Large intestine (tissue), 3 donors: ENCODE data around the gene LSR. TPM values are rescaled to one million over a fixed set of nuclear protein-coding genes. Genes with fewer than 3 reads are reported as not detected.

Experiments used
- DNase-seq, 2 donors: peaks; one replicate each; pipeline versions ENCODE4 v3.0.0 to v3.0.0-alpha.2; 2013
- H3K27ac ChIP-seq: one replicate; pipeline ENCODE4 v1.5.1; 2013; ENCODE audit warnings: low read length
- H3K27me3 ChIP-seq: 2 replicates; pipeline ENCODE4 v1.6.1; 2013; ENCODE audit warnings: low read length; ENCODE audit not compliant: control insufficient read depth, insufficient read depth
- H3K36me3 ChIP-seq: 2 replicates; pipeline ENCODE4 v1.6.1; 2013; ENCODE audit warnings: low read length; ENCODE audit not compliant: control insufficient read depth, insufficient read depth
- H3K4me1 ChIP-seq: one replicate; pipeline ENCODE4 v1.6.1; 2013; ENCODE audit warnings: low read length; ENCODE audit not compliant: control insufficient read depth, insufficient read depth
- H3K4me3 ChIP-seq: one replicate; pipeline ENCODE4 v1.5.1; 2013; ENCODE audit warnings: low read length
- H3K9me3 ChIP-seq: one replicate; pipeline ENCODE4 v1.6.1; 2013; ENCODE audit warnings: mild to moderate bottlenecking, low read depth, low read length, moderate library complexity; ENCODE audit not compliant: control insufficient read depth
- WGBS: methylation state at CpG from one replicate; pipeline ENCODE4 v1.1.5; 2013; ENCODE audit warnings: low lambda C conversion rate; ENCODE audit not compliant: insufficient coverage; 5-methylcytosine and 5-hydroxymethylcytosine counted together
- polyA plus RNA-seq: library from polyadenylated mRNA; unstranded; fragments of 120-200 nt; gene quantifications from one replicate; pipeline ENCODE4 v1.2.1, GENCODE V29; 2013

Gene LSR
- polyA plus RNA-seq, 1 donor: 99.1 TPM

DNA sequence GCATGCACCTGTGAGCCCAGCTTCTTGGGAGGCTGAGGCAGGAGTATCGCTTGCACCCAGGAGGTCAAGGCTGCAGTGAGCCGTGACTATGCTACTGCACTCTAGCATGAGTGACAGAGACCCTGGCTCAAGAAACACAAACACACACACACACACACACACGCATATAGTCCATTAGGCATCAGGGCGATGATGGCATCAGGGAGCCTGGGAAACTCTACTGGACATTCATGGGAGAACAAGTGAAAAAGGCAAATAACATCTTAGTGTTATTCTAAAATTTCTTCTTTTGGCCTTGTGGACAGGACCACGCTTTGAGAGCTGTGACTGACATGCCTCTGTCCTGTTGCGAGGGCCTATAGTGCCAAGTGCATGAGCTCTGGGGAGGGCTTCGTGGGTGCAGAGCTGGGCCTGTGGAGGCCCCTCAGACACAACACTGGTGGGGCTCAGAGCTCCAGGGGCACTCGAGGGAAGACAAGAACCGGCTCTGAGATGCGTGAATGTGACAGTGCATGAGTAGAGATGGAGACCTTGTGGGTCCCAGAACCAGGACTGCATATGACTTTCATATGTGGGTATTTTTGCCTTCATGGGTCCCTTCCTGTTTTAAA, 12.0 kb downstream of the LSR start:
- no peak for DNase-seq
- peaks cover 53% of the 10 kb centered on the region for H3K36me3 ChIP-seq
- no peak overlapping the region for H3K4me3 ChIP-seq
- no peaks in the 10 kb centered on the region for H3K27me3 ChIP-seq
- no peaks in the 10 kb centered on the region for H3K9me3 ChIP-seq
- H3K4me1 ChIP-seq: peaks cover under 1% of the 10 kb centered on the region
- WGBS: no CpG with 5 or more reads among the region's 10 CpGs
- H3K27ac ChIP-seq: no peak overlapping the region

DNA sequence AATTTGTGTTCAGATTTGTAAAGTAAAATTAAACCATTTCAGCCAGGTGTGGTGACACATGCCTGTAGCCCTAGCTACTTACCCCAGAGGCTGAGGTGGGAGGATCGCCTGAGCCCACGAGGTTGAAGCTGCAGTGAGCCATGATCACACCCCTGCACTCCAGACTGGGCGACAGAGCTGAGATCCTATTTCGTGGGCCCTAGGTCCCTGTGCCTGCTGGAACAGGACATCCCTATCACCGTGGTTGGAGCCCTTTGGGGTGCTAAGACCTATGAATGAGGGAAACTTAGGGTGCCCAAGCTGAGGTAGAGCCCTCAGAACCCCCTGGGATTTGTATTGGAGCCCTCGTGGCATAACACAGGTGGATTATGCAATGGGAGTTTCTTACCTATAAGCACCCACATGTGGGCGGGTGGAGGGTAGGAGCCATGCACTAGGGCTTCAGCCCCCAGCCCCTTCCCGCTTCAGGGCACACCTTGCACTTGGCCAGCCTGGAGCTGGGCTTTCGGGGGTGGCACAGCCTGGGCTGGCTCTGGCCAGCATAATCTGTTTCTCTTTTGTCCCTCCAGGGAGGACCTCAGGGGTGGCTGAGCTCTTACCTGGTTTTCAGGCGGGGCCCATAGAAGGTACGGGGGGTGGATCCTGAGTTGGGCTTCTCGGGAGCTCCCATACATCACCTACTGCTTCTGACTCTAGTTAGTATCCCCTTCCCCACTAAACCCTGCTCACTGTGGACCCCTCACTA, 12.7 kb downstream of the LSR start:
- Histone ChIP-seq H3K4me3 (no peak overlapping the region), H3K27me3 (no peaks in the 10 kb centered on the region), H3K36me3 (peaks cover 59% of the 10 kb centered on the region), H3K27ac (no peak overlapping the region), H3K9me3 (no peaks in the 10 kb centered on the region), H3K4me1 (peaks cover under 1% of the 10 kb centered on the region)
- DNase-seq: no peak
- WGBS: no CpG with 5 or more reads among the region's 12 CpGs

DNA sequence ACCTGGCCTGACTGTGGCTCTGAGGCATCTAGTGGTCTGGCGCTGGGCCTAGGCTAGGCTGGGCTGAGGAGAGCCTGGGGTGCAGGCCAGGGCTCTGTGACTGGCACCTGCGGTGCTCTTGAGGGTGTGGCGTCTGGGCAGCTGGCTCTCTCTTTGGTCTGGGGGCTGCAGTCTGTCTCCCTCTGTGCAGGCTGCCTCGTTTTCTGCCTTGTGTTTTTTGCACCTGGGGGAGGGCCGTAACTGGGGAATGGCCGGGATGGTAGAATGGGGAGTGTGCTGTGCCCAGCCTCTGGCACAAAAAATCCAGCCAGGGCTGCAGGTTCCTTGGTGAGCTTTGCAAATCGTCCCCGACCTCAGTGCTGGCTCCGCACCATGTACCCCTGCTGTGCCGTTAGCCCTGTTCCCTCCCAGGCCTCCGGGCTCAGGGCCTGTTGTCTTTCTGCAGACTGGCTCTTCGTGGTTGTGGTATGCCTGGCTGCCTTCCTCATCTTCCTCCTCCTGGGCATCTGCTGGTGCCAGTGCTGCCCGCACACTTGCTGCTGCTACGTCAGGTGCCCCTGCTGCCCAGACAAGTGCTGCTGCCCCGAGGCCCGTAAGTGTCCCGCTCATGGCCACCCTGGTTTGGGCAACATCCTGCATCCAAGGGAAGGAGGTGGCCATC, 13.4 kb downstream of the LSR start:
- Histone ChIP-seq H3K4me1 (peaks cover 4% of the 10 kb centered on the region), H3K9me3 (no peaks in the 10 kb centered on the region), H3K27ac (no peak overlapping the region), H3K4me3 (no peak overlapping the region), H3K36me3 (peaks cover 58% of the 10 kb centered on the region), H3K27me3 (no peaks in the 10 kb centered on the region)
- 60% methylated on average over 1 of the region's 17 CpGs for WGBS
- no peak for DNase-seq

DNA sequence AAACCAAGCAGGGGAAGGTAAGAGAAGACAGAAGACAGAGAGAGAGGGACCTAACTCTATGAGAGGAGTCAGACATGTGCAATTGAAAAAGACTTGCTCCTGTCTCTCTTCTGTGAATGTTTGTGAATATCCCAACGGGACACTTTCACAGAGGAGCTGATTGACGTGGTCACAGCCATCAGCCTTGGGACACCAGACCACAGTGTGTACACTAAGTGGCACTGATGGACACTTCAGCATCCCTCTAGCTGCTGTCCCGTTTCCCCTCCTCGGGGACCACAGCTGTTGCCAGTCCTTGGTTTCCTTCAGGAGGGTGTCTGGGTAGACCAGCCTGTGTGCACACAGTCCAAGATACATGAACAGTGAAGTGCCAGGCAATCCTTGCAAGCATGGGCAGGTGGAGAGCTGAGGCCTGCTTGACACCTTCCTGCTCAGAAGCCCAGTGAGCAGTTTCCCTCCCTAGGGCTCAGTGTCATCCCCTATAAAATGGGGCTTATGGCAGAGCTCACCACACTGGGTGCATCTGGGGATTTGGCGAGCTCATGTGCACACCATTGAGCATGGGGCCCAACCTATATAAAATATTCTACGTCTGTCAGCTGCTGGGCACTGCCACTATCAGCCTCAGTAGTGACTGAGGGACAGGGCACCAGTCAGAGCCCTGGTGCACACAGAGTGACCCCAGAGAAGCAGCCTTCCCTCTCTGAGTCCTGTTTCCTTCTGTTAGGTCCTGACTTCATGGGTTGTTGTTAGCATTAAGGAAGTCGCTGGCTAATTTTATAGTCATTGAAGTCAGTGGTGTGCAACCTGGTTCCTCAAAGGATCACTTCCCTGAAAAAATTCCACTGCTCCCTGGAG, 15.7 kb downstream of the LSR start:
- Histone ChIP-seq H3K27ac (no peak overlapping the region), H3K4me3 (no peak overlapping the region), H3K27me3 (no peaks in the 10 kb centered on the region), H3K36me3 (peaks cover 44% of the 10 kb centered on the region), H3K4me1 (peaks cover 4% of the 10 kb centered on the region), H3K9me3 (peaks cover 4% of the 10 kb centered on the region)
- WGBS: no CpG with 5 or more reads among the region's 7 CpGs
- DNase-seq: no peak

DNA sequence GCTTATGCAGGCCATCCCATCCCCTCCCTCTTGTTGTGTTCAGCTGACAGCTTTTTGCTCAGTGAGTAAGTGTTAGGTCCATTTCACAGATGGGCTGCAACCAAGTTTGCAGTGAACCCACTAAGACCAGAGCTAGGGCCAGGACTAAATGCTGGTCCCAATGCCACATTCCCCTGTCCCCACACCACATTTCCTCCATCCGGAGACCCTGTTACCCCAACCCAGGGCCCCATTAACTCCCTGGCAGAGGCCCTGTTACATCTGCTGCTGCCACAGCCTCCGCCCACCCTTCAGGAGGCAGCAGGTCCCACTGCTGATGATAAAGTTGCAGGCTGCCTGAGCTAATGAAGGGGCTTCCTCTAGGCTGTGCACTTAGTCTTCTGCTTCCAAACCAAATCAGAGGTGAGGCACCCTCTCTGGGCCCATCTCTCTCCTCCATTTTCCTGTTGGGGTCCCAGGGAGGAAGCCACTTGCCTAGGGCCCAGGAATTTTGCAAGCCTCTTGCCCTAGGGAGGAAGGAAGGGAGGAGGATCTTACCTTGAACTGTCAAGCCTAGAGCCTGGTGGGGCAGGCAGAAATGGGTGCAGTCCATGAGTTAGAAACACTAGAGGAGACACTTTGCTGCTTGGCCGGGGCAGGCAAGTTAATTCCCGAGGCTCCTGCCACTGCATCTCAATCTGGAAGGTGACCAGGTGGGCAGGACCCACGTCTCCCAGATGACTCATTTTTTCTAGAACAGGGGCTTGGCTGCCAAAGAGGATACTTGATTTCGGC, 16.5 kb downstream of the LSR start:
- H3K27ac ChIP-seq: no peak overlapping the region
- no peak overlapping the region for H3K4me3 ChIP-seq
- no peaks in the 10 kb centered on the region for H3K27me3 ChIP-seq
- WGBS: no CpG with 5 or more reads among the region's 6 CpGs
- H3K9me3 ChIP-seq: peaks cover 4% of the 10 kb centered on the region
- no peak for DNase-seq
- H3K4me1 ChIP-seq: peaks cover 8% of the 10 kb centered on the region
- peaks cover 42% of the 10 kb centered on the region for H3K36me3 ChIP-seq

DNA sequence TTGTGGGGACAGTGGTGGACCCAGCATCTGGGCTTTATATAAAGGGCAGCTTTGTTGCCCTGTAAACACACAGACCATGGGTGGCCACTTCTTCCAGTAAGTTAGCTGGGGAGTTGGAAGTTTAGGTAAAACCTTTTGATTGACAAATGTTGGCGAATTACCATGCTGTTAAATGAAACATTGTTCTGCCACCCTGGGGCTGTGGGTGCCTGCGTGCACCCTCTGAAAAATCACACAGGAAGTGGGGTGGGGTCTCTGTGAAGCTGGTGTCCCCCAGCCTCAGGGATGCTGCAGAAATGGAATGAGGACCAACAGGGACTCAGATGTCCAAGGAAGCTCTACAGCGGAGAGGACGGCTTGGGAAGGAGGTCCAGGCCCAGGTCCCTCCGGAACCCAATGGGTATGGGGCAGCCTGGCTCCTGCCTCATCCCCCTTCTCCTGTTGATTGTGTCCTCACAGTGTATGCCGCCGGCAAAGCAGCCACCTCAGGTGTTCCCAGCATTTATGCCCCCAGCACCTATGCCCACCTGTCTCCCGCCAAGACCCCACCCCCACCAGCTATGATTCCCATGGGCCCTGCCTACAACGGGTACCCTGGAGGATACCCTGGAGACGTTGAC, 17.2 kb downstream of the LSR start:
- no CpG with 5 or more reads among the region's 10 CpGs for WGBS
- Histone ChIP-seq H3K4me3 (no peak overlapping the region), H3K36me3 (peaks cover 49% of the 10 kb centered on the region), H3K27me3 (no peaks in the 10 kb centered on the region), H3K9me3 (peaks cover 4% of the 10 kb centered on the region), H3K4me1 (peaks cover 9% of the 10 kb centered on the region), H3K27ac (no peak overlapping the region)
- DNase-seq: no peak

DNA sequence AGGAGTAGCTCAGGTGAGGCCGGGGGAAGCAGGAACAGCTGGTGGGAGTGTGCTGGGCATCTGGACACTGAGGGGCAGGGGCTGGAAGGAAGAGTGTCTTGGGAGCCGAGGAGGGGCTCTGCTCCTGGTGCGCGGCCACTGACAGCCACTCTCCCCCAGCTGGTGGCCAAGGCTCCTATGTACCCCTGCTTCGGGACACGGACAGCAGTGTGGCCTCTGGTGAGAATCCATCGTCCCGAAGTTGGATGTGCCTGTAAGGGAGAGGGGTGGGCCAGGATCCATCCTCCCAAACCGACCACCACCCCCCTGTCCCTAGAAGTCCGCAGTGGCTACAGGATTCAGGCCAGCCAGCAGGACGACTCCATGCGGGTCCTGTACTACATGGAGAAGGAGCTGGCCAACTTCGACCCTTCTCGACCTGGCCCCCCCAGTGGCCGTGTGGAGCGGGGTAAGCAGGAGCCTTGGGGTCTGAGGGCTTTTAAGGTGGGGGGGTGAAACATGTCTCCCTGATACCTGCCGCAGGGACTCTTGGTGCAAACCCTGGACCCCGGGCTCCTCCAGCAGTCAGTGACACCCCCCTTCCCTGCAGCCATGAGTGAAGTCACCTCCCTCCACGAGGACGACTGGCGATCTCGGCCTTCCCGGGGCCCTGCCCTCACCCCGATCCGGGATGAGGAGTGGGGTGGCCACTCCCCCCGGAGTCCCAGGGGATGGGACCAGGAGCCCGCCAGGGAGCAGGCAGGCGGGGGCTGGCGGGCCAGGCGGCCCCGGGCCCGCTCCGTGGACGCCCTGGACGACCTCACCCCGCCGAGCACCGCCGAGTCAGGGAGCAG, 17.9 kb downstream of the LSR start:
- Histone ChIP-seq H3K4me3 (peak overlapping the region; percentile 69), H3K27me3 (no peaks in the 10 kb centered on the region), H3K27ac (peak overlapping the region; percentile 87), H3K9me3 (peaks cover 4% of the 10 kb centered on the region), H3K36me3 (peaks cover 51% of the 10 kb centered on the region), H3K4me1 (peaks cover 9% of the 10 kb centered on the region)
- peak in 1 of 2 donors; percentile 45 for DNase-seq
- WGBS: no CpG with 5 or more reads among the region's 39 CpGs

DNA sequence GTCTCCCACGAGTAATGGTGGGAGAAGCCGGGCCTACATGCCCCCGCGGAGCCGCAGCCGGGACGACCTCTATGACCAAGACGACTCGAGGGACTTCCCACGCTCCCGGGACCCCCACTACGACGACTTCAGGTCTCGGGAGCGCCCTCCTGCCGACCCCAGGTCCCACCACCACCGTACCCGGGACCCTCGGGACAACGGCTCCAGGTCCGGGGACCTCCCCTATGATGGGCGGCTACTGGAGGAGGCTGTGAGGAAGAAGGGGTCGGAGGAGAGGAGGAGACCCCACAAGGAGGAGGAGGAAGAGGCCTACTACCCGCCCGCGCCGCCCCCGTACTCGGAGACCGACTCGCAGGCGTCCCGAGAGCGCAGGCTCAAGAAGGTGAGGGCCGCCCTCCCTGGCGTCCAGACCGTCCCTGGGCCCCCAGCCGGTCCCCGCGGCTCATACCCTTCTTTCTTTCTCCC, 18.6 kb downstream of the LSR start:
- H3K4me1 ChIP-seq: peaks cover 9% of the 10 kb centered on the region
- H3K4me3 ChIP-seq: peak overlapping the region; percentile 69
- H3K27ac ChIP-seq: peak overlapping the region; percentile 87
- peaks cover 53% of the 10 kb centered on the region for H3K36me3 ChIP-seq
- peaks cover 4% of the 10 kb centered on the region for H3K9me3 ChIP-seq
- WGBS: no CpG with 5 or more reads among the region's 40 CpGs
- H3K27me3 ChIP-seq: no peaks in the 10 kb centered on the region
- no peak for DNase-seq
